NCI-H2196 treated with DMSO at 0.1 percent for 48 hours (cell line): Measurements from ENCODE around the gene ALDOA.

Experiments
- DNase-seq: peaks from one replicate; lab custom pipeline; 2025; ENCODE audit not compliant: unreplicated experiment; lab: John Stamatoyannopoulos, UW

ALDOA gene

GRCh38 chr16:30068750-30069610, 3.4 kb downstream of the ALDOA start:
- no peak for DNase-seq

- DNase-seq, result no peak
These were observed 4.3 kb downstream of the ALDOA start for GRCh38 chr16:30069611-30070462.

GRCh38 chr16:30070490-30070889, 4.9 kb downstream of the ALDOA start:
- no peak for DNase-seq

- DNase-seq, result peak; percentile 79
These were observed 10.1 kb downstream of the ALDOA start, which contains the start of gene PPP4C for GRCh38 chr16:30075503-30076275. PPP4C (plus strand) TSS chr16:30075994; CDS start chr16:30076378, 384 bp downstream.

- no peak for DNase-seq
These were observed 10.8 kb downstream of the ALDOA start for GRCh38 chr16:30076276-30076791.

GRCh38 chr16:30077656-30078055, 12.1 kb downstream of the ALDOA start:
- DNase-seq, result no peak

GRCh38 chr16:30078744-30079143, 13.2 kb downstream of the ALDOA start:
- no peak for DNase-seq

GRCh38 chr16:30079480-30079879, 13.9 kb downstream of the ALDOA start:
- DNase-seq, result no peak

- no peak for DNase-seq
These were observed 17.1 kb downstream of the ALDOA start for GRCh38 chr16:30082545-30083090.

GRCh38 chr16:30083216-30084055, 17.9 kb downstream of the ALDOA start:
- DNase-seq, result no peak

- no peak for DNase-seq
These were observed 18.7 kb downstream of the ALDOA start for GRCh38 chr16:30084096-30084815.

GRCh38 chr16:30084816-30085159, 19.2 kb downstream of the ALDOA start:
- no peak for DNase-seq

- DNase-seq, result no peak
These were observed 19.7 kb downstream of the ALDOA start for GRCh38 chr16:30085247-30085646.

- DNase-seq, result no peak
These were observed 20.3 kb downstream of the ALDOA start for GRCh38 chr16:30085820-30086219.

- DNase-seq, result no peak
These were observed 21.0 kb downstream of the ALDOA start for GRCh38 chr16:30086291-30087140.

- no peak for DNase-seq
These were observed 21.8 kb downstream of the ALDOA start for GRCh38 chr16:30087181-30087898.

- DNase-seq, result no peak
These were observed 22.8 kb downstream of the ALDOA start for GRCh38 chr16:30088237-30088831.
